H1 (cell line): ENCODE data around the gene DGKI. TPM values are rescaled to one million over a fixed set of nuclear protein-coding genes. Genes with fewer than 3 reads are reported as not detected.

Experiments
- CTCF ChIA-PET: fragments of 300-600 bp; sonication (Branson Sonifier 250); formaldehyde crosslinking; loops from one replicate; lab custom pipeline; 2021; ENCODE audit not compliant: partially characterized antibody; lab: Charles Lee
- POLR2A ChIA-PET: fragments of 300-600 bp; sonication (Branson Sonifier 250); formaldehyde crosslinking; loops from one replicate; lab custom pipeline; 2021; ENCODE audit warnings: inconsistent platforms; ENCODE audit not compliant: partially characterized antibody; lab: Charles Lee
- DNase-seq, 2 experiments: peaks; one replicate each; pipeline versions ENCODE4 v3.0.0 to v3.0.0-alpha.2; 2010 to 2022; ENCODE audit warnings: low spot score in 2 of 2, low read depth in 1 of 2, mixed read lengths in 1 of 2
- FAIRE-seq: peaks from 2 replicates; lab custom pipeline; 2011; peaks lifted over from hg19 to GRCh38; lab: Jason Lieb, UNC
- H2AFZ ChIP-seq: 2 replicates; pipeline ENCODE4 v1.8.1; 2012; ENCODE audit warnings: low read length, inconsistent platforms
- H2AK5ac ChIP-seq: 2 replicates; pipeline ENCODE4 v1.6.1; 2013; ENCODE audit warnings: low read depth, low read length
- H2BK120ac ChIP-seq: replicated peaks from 2 replicates; pipeline ENCODE3; 2013; ENCODE audit warnings: low read depth, low read length, inconsistent platforms
- H2BK12ac ChIP-seq: 2 replicates; pipeline ENCODE4 v1.6.1; 2013; ENCODE audit warnings: low read depth, low read length
- H2BK15ac ChIP-seq: 2 replicates; pipeline ENCODE4 v1.6.1; 2013; ENCODE audit warnings: low read length
- H2BK20ac ChIP-seq: 2 replicates; pipeline ENCODE4 v1.6.1; 2013; ENCODE audit warnings: low read length
- H2BK5ac ChIP-seq: 2 replicates; pipeline ENCODE4 v1.6.1; 2013; ENCODE audit warnings: low read depth, low read length
- H3K14ac ChIP-seq: 2 replicates; pipeline ENCODE4 v1.6.1; 2013; ENCODE audit warnings: inconsistent platforms; ENCODE audit not compliant: insufficient read length
- H3K18ac ChIP-seq: 2 replicates; pipeline ENCODE4 v1.6.1; 2013; ENCODE audit warnings: low read length; ENCODE audit errors: extremely low read depth
- H3K23ac ChIP-seq: 2 replicates; pipeline ENCODE4 v1.6.1; 2013; ENCODE audit warnings: inconsistent platforms; ENCODE audit not compliant: insufficient read length
- H3K23me2 ChIP-seq: 2 replicates; pipeline ENCODE4 v1.6.1; 2013; ENCODE audit warnings: low read depth, low read length
- H3K27ac ChIP-seq: 2 replicates; pipeline ENCODE4 v1.6.1; 2011; ENCODE audit warnings: low read depth, low read length, inconsistent platforms
- H3K27me3 ChIP-seq, 4 experiments: replicated peaks in 1 of 4; 1 replicate in 1 of 4; 2 replicates in 3 of 4; pipeline versions ENCODE4 v1.6.1 to v1.8.1; 2011 to 2013; ENCODE audit warnings: low read length in 3 of 4, mild to moderate bottlenecking in 3 of 4, inconsistent platforms in 2 of 4, mixed read lengths in 2 of 4, moderate library complexity in 1 of 4; ENCODE audit not compliant: control insufficient read depth in 3 of 4, insufficient read depth in 3 of 4; ENCODE audit errors: extremely low read depth in 1 of 4
- H3K36me3 ChIP-seq, 4 experiments: 2 replicates each; pipeline versions ENCODE4 v1.6.1 to v1.8.1; 2011 to 2013; ENCODE audit warnings: mild to moderate bottlenecking in 4 of 4, low read length in 3 of 4, moderate library complexity in 2 of 4, control low read depth in 1 of 4, inconsistent platforms in 1 of 4; ENCODE audit not compliant: insufficient read depth in 4 of 4, control insufficient read depth in 2 of 4
- H3K4ac ChIP-seq: replicated peaks from 2 replicates; pipeline ENCODE3; 2013; ENCODE audit warnings: low read length, low read depth, mixed read lengths, inconsistent platforms; ENCODE audit not compliant: insufficient read length
- H3K4me1 ChIP-seq, 4 experiments: replicated peaks in 1 of 4; 1 replicate in 1 of 4; 2 replicates in 3 of 4; pipeline versions ENCODE4 v1.6.1 to v1.8.1; 2011 to 2013; ENCODE audit warnings: low read length in 3 of 4, inconsistent platforms in 2 of 4, mixed read lengths in 1 of 4; ENCODE audit not compliant: insufficient read depth in 4 of 4, control insufficient read depth in 3 of 4
- H3K4me2 ChIP-seq, 2 experiments: 2 replicates each; pipeline versions ENCODE4 v1.6.1 to v1.8.1; 2011 to 2013; ENCODE audit warnings: low read depth in 2 of 2, low read length in 2 of 2, control low read depth in 1 of 2, inconsistent platforms in 1 of 2, mild to moderate bottlenecking in 1 of 2; ENCODE audit not compliant: insufficient read depth in 1 of 2
- H3K4me3 ChIP-seq, 4 experiments: fragments of 200-600, 300-600 bp in 1 of 4; sonication (generic), shearing (Covaris generic), sonication (Bioruptor Twin) in 1 of 4; 2 replicates each; pipeline versions ENCODE4 v1.5.1 to v1.8.1; 2011 to 2016; ENCODE audit warnings: low read length in 4 of 4, low read depth in 3 of 4, control low read depth in 2 of 4, inconsistent platforms in 2 of 4, mild to moderate bottlenecking in 2 of 4, mixed read lengths in 1 of 4, moderate library complexity in 1 of 4; ENCODE audit not compliant: insufficient read depth in 2 of 4; ENCODE audit errors: extremely low read depth in 1 of 4
- H3K56ac ChIP-seq: replicated peaks from 2 replicates; pipeline ENCODE3; 2013; ENCODE audit warnings: low read depth, mild to moderate bottlenecking, mixed read lengths, low read length, inconsistent platforms; ENCODE audit not compliant: insufficient read length
- H3K79me1 ChIP-seq: 2 replicates; pipeline ENCODE4 v1.6.1; 2013; ENCODE audit warnings: low read depth, low read length, control low read depth
- H3K79me2 ChIP-seq, 2 experiments: 2 replicates each; pipeline versions ENCODE4 v1.6.1 to v1.8.1; 2012 to 2013; ENCODE audit warnings: low read length in 2 of 2, mild to moderate bottlenecking in 2 of 2, inconsistent platforms in 1 of 2; ENCODE audit not compliant: insufficient read depth in 2 of 2, control insufficient read depth in 1 of 2
- H3K9ac ChIP-seq, 4 experiments: replicated peaks in 1 of 4; 1 replicate in 1 of 4; 2 replicates in 3 of 4; pipeline versions ENCODE4 v1.6.1 to v1.8.1; 2011 to 2013; ENCODE audit warnings: low read depth in 3 of 4, low read length in 3 of 4, control low read depth in 2 of 4, mild to moderate bottlenecking in 2 of 4, moderate library complexity in 2 of 4, inconsistent platforms in 1 of 4; ENCODE audit errors: extremely low read depth in 1 of 4
- H3K9me3 ChIP-seq, 2 experiments: 2 replicates each; pipeline versions ENCODE4 v1.6.1 to v1.8.1; 2012 to 2013; ENCODE audit warnings: mild to moderate bottlenecking in 2 of 2, moderate library complexity in 2 of 2, control low read depth in 1 of 2, inconsistent platforms in 1 of 2, low read depth in 1 of 2, low read length in 1 of 2, mixed read lengths in 1 of 2; ENCODE audit not compliant: insufficient read depth in 2 of 2
- H4K20me1 ChIP-seq, 2 experiments: replicated peaks in 1 of 2; 2 replicates each; pipeline versions ENCODE3 to v1.8.1; 2011 to 2013; ENCODE audit warnings: inconsistent platforms in 2 of 2, low read length in 2 of 2, mild to moderate bottlenecking in 1 of 2; ENCODE audit not compliant: insufficient read depth in 2 of 2, control insufficient read depth in 1 of 2
- H4K5ac ChIP-seq: 2 replicates; pipeline ENCODE4 v1.6.1; 2013; ENCODE audit warnings: low read length, low read depth, mixed read lengths, inconsistent platforms; ENCODE audit not compliant: insufficient read length
- H4K8ac ChIP-seq: 2 replicates; pipeline ENCODE4 v1.8.0; 2013; ENCODE audit warnings: mild to moderate bottlenecking, moderate library complexity, low read length, inconsistent platforms; ENCODE audit not compliant: insufficient read depth; ENCODE audit errors: extremely low read depth
- H4K91ac ChIP-seq: replicated peaks from 2 replicates; pipeline ENCODE3; 2013; ENCODE audit warnings: low read length, mixed read lengths, inconsistent platforms; ENCODE audit not compliant: insufficient read length
- HDAC2 ChIP-seq, 2 experiments: fragments of 300-600 bp in 1 of 2; sonication (generic) in 1 of 2; IDR thresholded peaks; 2 replicates each; pipeline ENCODE4 v1.6.1; 2011 to 2012; ENCODE audit warnings: low read depth in 2 of 2, low read length in 2 of 2, mild to moderate bottlenecking in 2 of 2, moderate library complexity in 2 of 2, borderline replicate concordance in 1 of 2, inconsistent platforms in 1 of 2
- JUND ChIP-seq: IDR thresholded peaks from 2 replicates; pipeline ENCODE4 v1.6.1; 2011; ENCODE audit warnings: mild to moderate bottlenecking, improper control_type of control experiment, low read length
- MAFK ChIP-seq: IDR thresholded peaks from 2 replicates; pipeline ENCODE4 v1.6.1; 2012; ENCODE audit warnings: low read depth, mild to moderate bottlenecking, improper control_type of control experiment, low read length
- NANOG ChIP-seq: IDR thresholded peaks from 2 replicates; pipeline ENCODE4 v1.6.1; 2011; ENCODE audit warnings: low read length, low read depth, mild to moderate bottlenecking, inconsistent platforms; ENCODE audit not compliant: insufficient read depth, poor library complexity, severe bottlenecking
- POU5F1 ChIP-seq: IDR thresholded peaks from 2 replicates; pipeline ENCODE4 v1.6.1; 2011; ENCODE audit warnings: low read depth, mild to moderate bottlenecking, low read length, moderate library complexity
- SIRT6 ChIP-seq: IDR thresholded peaks from one replicate; pipeline ENCODE4 v1.7.1; 2012; ENCODE audit warnings: low read length, inconsistent platforms
- TCF12 ChIP-seq: IDR thresholded peaks from 2 replicates; pipeline ENCODE4 v1.6.1; 2011; ENCODE audit warnings: low read depth, mild to moderate bottlenecking, low read length
- WGBS, 2 experiments: shearing (Covaris generic) in 1 of 2; methylation state at CpG; one replicate each; pipeline versions ENCODE4 v1.1.6 to v1.1.7; 2013 to 2015; ENCODE audit warnings: low lambda C conversion rate in 2 of 2, mixed read lengths in 2 of 2, inconsistent platforms in 1 of 2, low coverage in 1 of 2, missing lambda C conversion rate in 1 of 2; ENCODE audit not compliant: insufficient replicate concordance in 2 of 2, insufficient coverage in 1 of 2, insufficient read length in 1 of 2; ENCODE audit errors: extremely low coverage in 1 of 2, missing lambda C conversion rate in 1 of 2; 5-methylcytosine and 5-hydroxymethylcytosine counted together
- polyA plus RNA-seq, 7 experiments: library from polyadenylated mRNA; depleted of rRNA in 3 of 7; stranded (reverse) in 5 of 7; unstranded in 2 of 7; fragments of >200 nt in 5 of 7; fragments of 200-250 nt in 2 of 7; gene quantifications; 1 replicate in 5 of 7; 2 replicates in 1 of 7; 4 replicates in 1 of 7; pipeline versions ENCODE4 v1.2.1 to v1.2.3, GENCODE V29; 2011 to 2013; ENCODE audit warnings: missing spikeins in 2 of 7, mixed read lengths in 2 of 7
- total RNA-seq: library from RNA; stranded (reverse); fragmentation: NEBNext Ultra II Directional; extraction: Animal tissue kit (Norgen Biotek cat#: 25700); gene quantifications from 2 replicates; pipeline ENCODE4 v1.2.1, GENCODE V29; 2021

The DGKI gene
- total and polyA plus RNA-seq, 2 of the 8 experiments (the other 6 are each of a cell fraction or from before 2014, with no cell fraction given), result 0.20 to 0.71 TPM

DNA sequence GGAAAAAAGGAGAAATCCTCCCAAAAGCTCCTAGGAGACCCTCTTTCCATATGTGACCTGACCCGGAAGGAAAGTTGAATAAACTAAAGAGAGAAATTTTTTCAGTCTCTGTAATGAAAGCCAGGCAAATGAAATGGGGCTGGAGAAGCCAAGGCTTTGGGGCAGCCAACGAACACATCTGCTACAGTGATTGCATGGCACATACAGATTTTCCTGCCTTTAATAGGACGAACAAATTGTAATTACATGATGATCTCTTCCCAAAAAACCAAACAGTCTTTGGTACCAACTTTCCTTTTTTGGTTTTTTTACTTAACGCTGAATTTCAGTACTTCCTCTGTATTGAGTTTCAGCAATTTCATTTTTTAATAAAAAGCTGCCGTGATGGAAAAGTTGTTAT, 479.8 kb downstream of the DGKI start:
- H3K14ac ChIP-seq, result no peak overlapping the region
- ChIA-PET CTCF (no interaction called here), POLR2A (no interaction called here)
- no peaks in the 10 kb centered on the region for H3K79me1 ChIP-seq
- no peak overlapping the region for H3K18ac ChIP-seq
- no peaks in the 10 kb centered on the region; a peak in 1 of 8 replicates for H3K36me3 ChIP-seq
- no peaks in the 10 kb centered on the region for H3K4me1 ChIP-seq
- no peaks in the 10 kb centered on the region for H3K79me2 ChIP-seq
- H4K8ac ChIP-seq, result no peak overlapping the region
- H3K4ac ChIP-seq, result no peak overlapping the region
- H3K4me2 ChIP-seq, result no peak overlapping the region
- peaks cover 13 to 21% of the 10 kb centered on the region in 2 experiments for H3K9me3 ChIP-seq
- no peak overlapping the region for H4K91ac ChIP-seq
- no peak overlapping the region for H2AK5ac ChIP-seq
- H2BK5ac ChIP-seq, result no peak overlapping the region
- no peak overlapping the region for H3K23ac ChIP-seq
- H3K56ac ChIP-seq, result no peak overlapping the region
- H3K27ac ChIP-seq, result no peak overlapping the region
- FAIRE-seq (no peak), DNase-seq (no peak)
- H2BK20ac ChIP-seq, result no peak overlapping the region
- H4K5ac ChIP-seq, result no peak overlapping the region
- H2BK12ac ChIP-seq, result no peak overlapping the region
- H2BK15ac ChIP-seq, result no peak overlapping the region
- WGBS, 2 experiments, result 92% methylated on average over 5 of the region's 5 CpGs; no CpG with 5 or more reads in 1 of the 2 experiments
- H3K9ac ChIP-seq, result no peak overlapping the region
- no peaks in the 10 kb centered on the region for H3K27me3 ChIP-seq
- no peak overlapping the region for H3K4me3 ChIP-seq
- H2BK120ac ChIP-seq, result no peak overlapping the region
- H3K23me2 ChIP-seq, result no peaks in the 10 kb centered on the region
- H4K20me1 ChIP-seq, result no peaks in the 10 kb centered on the region
- no peak overlapping the region for H2AFZ ChIP-seq
- no peak for TF ChIP-seq SIRT6
- no peak for TF ChIP-seq HDAC2 (IDR thresholded peaks at IDR 0.05; ENCODE audit: borderline replicate concordance in 1 of 2, low read depth in 2 of 2, low read length in 2 of 2)
- no peak for TF ChIP-seq NANOG
- TF ChIP-seq POU5F1, result no peak
- TF ChIP-seq TCF12, result no peak
- no peak for TF ChIP-seq JUND
- no peak for TF ChIP-seq MAFK
